GM23338 (cell line): Measurements from ENCODE around the gene HIPK1. TPM values are rescaled to one million over a fixed set of nuclear protein-coding genes. Genes with fewer than 3 reads are reported as not detected.

Experiments
- ATAC-seq: fragments of 200-7000 bp; cut with Tn5 transposase; 3 replicates; pipeline ENCODE4 v1.9.1; 2020
- DNase-seq: peaks from one replicate; pipeline ENCODE4 v3.0.0-alpha.2; 2015; ENCODE audit warnings: low spot score
- H2AFZ ChIP-seq: fragments of 200-600 bp; sonication (generic); 2 replicates; pipeline ENCODE4 v1.8.0; 2016; ENCODE audit warnings: antibody characterized with exemption, mild to moderate bottlenecking, moderate library complexity
- H3F3A ChIP-seq: fragments of 200-600 bp; sonication (generic); replicated peaks from 2 replicates; pipeline ENCODE4 v1.8.0; 2017; ENCODE audit warnings: antibody characterized with exemption, mixed run types, low read depth
- H3K27ac ChIP-seq: fragments of 200-600 bp; sonication (generic); 2 replicates; pipeline ENCODE4 v1.6.1; 2016; ENCODE audit warnings: low read depth
- H3K27me3 ChIP-seq: fragments of 200-600 bp; sonication (generic); 2 replicates; pipeline ENCODE4 v1.8.0; 2016; ENCODE audit warnings: mild to moderate bottlenecking, mixed run types, moderate library complexity; ENCODE audit not compliant: insufficient read depth
- H3K36me3 ChIP-seq: fragments of 200-600 bp; sonication (generic); 2 replicates; pipeline ENCODE4 v1.8.0; 2016; ENCODE audit warnings: mild to moderate bottlenecking; ENCODE audit not compliant: insufficient read depth
- H3K4me1 ChIP-seq: fragments of 200-600 bp; sonication (generic); 2 replicates; pipeline ENCODE4 v1.8.0; 2016; ENCODE audit warnings: mild to moderate bottlenecking, moderate library complexity; ENCODE audit not compliant: insufficient read depth
- H3K4me2 ChIP-seq: fragments of 200-600 bp; sonication (generic); 2 replicates; pipeline ENCODE4 v1.7.1; 2017; ENCODE audit warnings: mixed run types
- H3K4me3 ChIP-seq: fragments of 200-600 bp; sonication (generic); 2 replicates; pipeline ENCODE4 v1.6.1; 2016; ENCODE audit warnings: mixed run types
- H3K79me2 ChIP-seq: fragments of 200-600 bp; sonication (generic); replicated peaks from 2 replicates; pipeline ENCODE4 v1.8.0; 2017; ENCODE audit warnings: mild to moderate bottlenecking; ENCODE audit not compliant: insufficient read depth
- H3K9me2 ChIP-seq: fragments of 200-600 bp; sonication (generic); 2 replicates; pipeline ENCODE4 v1.8.0; 2017; ENCODE audit not compliant: insufficient read depth
- H4K20me1 ChIP-seq: fragments of 200-600 bp; sonication (generic); replicated peaks from 2 replicates; pipeline ENCODE4 v1.8.0; 2017; ENCODE audit warnings: mild to moderate bottlenecking; ENCODE audit not compliant: insufficient read depth
- H3K27ac Mint-ChIP-seq: 2 replicates; pipeline ENCODE4 v1.8.0; 2020; ENCODE audit warnings: inconsistent platforms, mild to moderate bottlenecking, moderate library complexity, mixed read lengths
- H3K27me3 Mint-ChIP-seq: 3 replicates; pipeline ENCODE4 v1.8.0; 2022; ENCODE audit warnings: low read depth, mild to moderate bottlenecking, moderate library complexity, mixed read lengths, inconsistent platforms; ENCODE audit not compliant: insufficient read depth, poor library complexity
- H3K36me3 Mint-ChIP-seq: 3 replicates; pipeline ENCODE4 v1.8.0; 2021; ENCODE audit warnings: low read depth, mild to moderate bottlenecking, inconsistent platforms, moderate library complexity, mixed read lengths
- H3K4me1 Mint-ChIP-seq: 3 replicates; pipeline ENCODE4 v1.8.0; 2020; ENCODE audit warnings: mild to moderate bottlenecking, inconsistent platforms, mixed read lengths
- H3K4me3 Mint-ChIP-seq: 3 replicates; pipeline ENCODE4 v1.8.0; 2021; ENCODE audit warnings: moderate library complexity, mild to moderate bottlenecking, inconsistent platforms, mixed read lengths
- H3K9me3 Mint-ChIP-seq: 3 replicates; pipeline ENCODE4 v1.8.0; 2020; ENCODE audit warnings: moderate library complexity, mild to moderate bottlenecking, inconsistent platforms, mixed read lengths
- CREB1 ChIP-seq: fragments of 250-450 bp; sonication (Bioruptor Pico); IDR thresholded peaks from 2 replicates; pipeline ENCODE4 v1.5.0; 2020; ENCODE audit warnings: low read depth, mild to moderate bottlenecking, moderate library complexity
- ETS1 ChIP-seq: IDR thresholded peaks from 2 replicates; pipeline ENCODE4 v1.6.1; 2016; ENCODE audit warnings: antibody characterized with exemption
- EZH2 ChIP-seq: fragments of 200-600 bp; sonication (generic); IDR thresholded peaks from one replicate; pipeline ENCODE4 v1.8.0; 2017; ENCODE audit warnings: antibody characterized with exemption, mild to moderate bottlenecking, low read depth; ENCODE audit not compliant: unreplicated experiment
- EZH2phosphoT487 ChIP-seq: fragments of 200-600 bp; sonication (generic); IDR thresholded peaks from one replicate; pipeline ENCODE4 v1.8.1; 2018; ENCODE audit warnings: antibody characterized with exemption; ENCODE audit not compliant: unreplicated experiment
- NANOG ChIP-seq: IDR thresholded peaks from 2 replicates; pipeline ENCODE4 v1.6.1; 2016; ENCODE audit warnings: antibody characterized with exemption, borderline replicate concordance
- POLR2AphosphoS5 ChIP-seq: IDR thresholded peaks from 2 replicates; pipeline ENCODE4 v1.6.1; 2016; ENCODE audit warnings: antibody characterized with exemption, low read depth
- REST ChIP-seq: IDR thresholded peaks from one replicate; pipeline ENCODE4 v1.6.1; 2018; ENCODE audit warnings: antibody characterized with exemption; ENCODE audit not compliant: unreplicated experiment
- ZNF114 ChIP-seq: fragments of 250-450 bp; sonication (Bioruptor Pico); IDR thresholded peaks from 2 replicates; pipeline ENCODE4 v1.5.0; 2020; ENCODE audit warnings: mild to moderate bottlenecking, moderate library complexity
- ZNF331 ChIP-seq: fragments of 250-450 bp; sonication (Bioruptor Pico); IDR thresholded peaks from 2 replicates; pipeline ENCODE4 v1.5.0; 2020; ENCODE audit warnings: low read depth, mild to moderate bottlenecking, moderate library complexity
- polyA plus RNA-seq: library from polyadenylated mRNA; unstranded; fragments of >200 nt; fragmentation: Nextera tagmentation; extraction: Ambion mirVana; gene quantifications from 2 replicates; pipeline ENCODE4 v1.2.1, GENCODE V29; 2016
- total RNA-seq: library from RNA; depleted of rRNA; stranded (reverse); fragments of >200 nt; shearing (Covaris generic); gene quantifications from 2 replicates; pipeline ENCODE4 v1.2.3, GENCODE V29; 2014

The HIPK1 gene
- total and polyA plus RNA-seq, 2 experiments from 2014 or later = 14.3 to 47.5 TPM

GRCh38 chr1:113913887-113914664 is 15.0 kb upstream of the HIPK1 start:
- peaks cover 3% of the 10 kb centered on the region; the same call in 1 of the 3 replicates for H3K4me1 Mint-ChIP-seq
- Histone ChIP-seq H3K4me1 (no peaks in the 10 kb centered on the region), H3K4me2 (no peak overlapping the region), H3K27me3 (no peaks in the 10 kb centered on the region), H3F3A (no peaks in the 10 kb centered on the region), H3K4me3 (no peak overlapping the region), H2AFZ (no peak overlapping the region), H3K9me2 (peaks cover 3% of the 10 kb centered on the region; the same call in 1 of the 2 replicates), H3K27ac (no peak overlapping the region), H3K79me2 (no peaks in the 10 kb centered on the region), H3K36me3 (peaks cover 12% of the 10 kb centered on the region), H4K20me1 (no peaks in the 10 kb centered on the region; the same call in 1 of the 2 replicates)
- no peak for DNase-seq
- H3K9me3 Mint-ChIP-seq = no peaks in the 10 kb centered on the region
- TF ChIP-seq REST (no peak), ZNF114 (CRISPR knock-in tag) (no peak), ZNF331 (CRISPR knock-in tag) (no peak), NANOG (no peak), ETS1 (no peak), POLR2AphosphoS5 (no peak)
- H3K27ac Mint-ChIP-seq = peak overlapping the region; percentile 16; the same call in 1 of the 2 replicates
- no peaks in the 10 kb centered on the region for H3K27me3 Mint-ChIP-seq
- H3K36me3 Mint-ChIP-seq = peaks cover 10% of the 10 kb centered on the region; the same call in 2 of the 3 replicates
- no peak; the same call in 2 of the 3 replicates for ATAC-seq
- no peak overlapping the region for H3K4me3 Mint-ChIP-seq

GRCh38 chr1:113916974-113917373 is 12.2 kb upstream of the HIPK1 start:
- no peak overlapping the region for H3K4me3 ChIP-seq
- H3K36me3 ChIP-seq = peaks cover 2% of the 10 kb centered on the region; the same call in 1 of the 2 replicates
- no peak overlapping the region for H2AFZ ChIP-seq
- peaks cover 3% of the 10 kb centered on the region; the same call in 1 of the 2 replicates for H3K9me2 ChIP-seq
- H3K27me3 ChIP-seq = no peaks in the 10 kb centered on the region
- no peak overlapping the region for H3K27ac ChIP-seq
- DNase-seq (no peak), ATAC-seq (no peak)
- H3K36me3 Mint-ChIP-seq = no peaks in the 10 kb centered on the region
- H3K27me3 Mint-ChIP-seq = no peaks in the 10 kb centered on the region
- no peaks in the 10 kb centered on the region for H4K20me1 ChIP-seq
- no peak overlapping the region for H3K4me2 ChIP-seq
- no peaks in the 10 kb centered on the region for H3K79me2 ChIP-seq
- H3K9me3 Mint-ChIP-seq = no peaks in the 10 kb centered on the region
- H3K4me1 Mint-ChIP-seq = peaks cover 3% of the 10 kb centered on the region; the same call in 1 of the 3 replicates
- no peak overlapping the region for H3K4me3 Mint-ChIP-seq
- H3K27ac Mint-ChIP-seq = no peak overlapping the region
- no peaks in the 10 kb centered on the region for H3F3A ChIP-seq
- no peaks in the 10 kb centered on the region for H3K4me1 ChIP-seq
- TF ChIP-seq REST = no peak
- TF ChIP-seq EZH2phosphoT487 = no peak
- TF ChIP-seq ZNF331 (CRISPR knock-in tag) = no peak
- TF ChIP-seq POLR2AphosphoS5 = no peak
- TF ChIP-seq EZH2 = no peak
- TF ChIP-seq ETS1 = no peak
- no peak for TF ChIP-seq NANOG
- no peak for TF ChIP-seq CREB1
